GM12891 (cell line): ENCODE data around the gene TBL1X.

Experiments used
- PAX5 ChIP-seq: IDR thresholded peaks from 2 replicates; pipeline ENCODE4 v1.6.1; 2011; ENCODE audit warnings: low read length, moderate library complexity, mild to moderate bottlenecking; ENCODE audit not compliant: insufficient read depth, severe bottlenecking
- POLR2A ChIP-seq: IDR thresholded peaks from 2 replicates; pipeline ENCODE4 v1.6.1; 2011; ENCODE audit warnings: low read depth, low read length, control low read depth
- POLR2AphosphoS5 ChIP-seq: IDR thresholded peaks from 2 replicates; pipeline ENCODE4 v1.6.1; 2011; ENCODE audit warnings: low read depth, low read length, control low read depth
- POU2F2 ChIP-seq: IDR thresholded peaks from 2 replicates; pipeline ENCODE4 v1.6.1; 2011; ENCODE audit warnings: low read depth, mild to moderate bottlenecking, control low read depth, low read length, moderate library complexity
- SPI1 ChIP-seq: IDR thresholded peaks from 2 replicates; pipeline ENCODE4 v1.6.1; 2011; ENCODE audit warnings: low read depth, low read length, control low read depth
- TAF1 ChIP-seq: IDR thresholded peaks from 2 replicates; pipeline ENCODE4 v1.6.1; 2011; ENCODE audit warnings: low read depth, low read length, control low read depth

DNA sequence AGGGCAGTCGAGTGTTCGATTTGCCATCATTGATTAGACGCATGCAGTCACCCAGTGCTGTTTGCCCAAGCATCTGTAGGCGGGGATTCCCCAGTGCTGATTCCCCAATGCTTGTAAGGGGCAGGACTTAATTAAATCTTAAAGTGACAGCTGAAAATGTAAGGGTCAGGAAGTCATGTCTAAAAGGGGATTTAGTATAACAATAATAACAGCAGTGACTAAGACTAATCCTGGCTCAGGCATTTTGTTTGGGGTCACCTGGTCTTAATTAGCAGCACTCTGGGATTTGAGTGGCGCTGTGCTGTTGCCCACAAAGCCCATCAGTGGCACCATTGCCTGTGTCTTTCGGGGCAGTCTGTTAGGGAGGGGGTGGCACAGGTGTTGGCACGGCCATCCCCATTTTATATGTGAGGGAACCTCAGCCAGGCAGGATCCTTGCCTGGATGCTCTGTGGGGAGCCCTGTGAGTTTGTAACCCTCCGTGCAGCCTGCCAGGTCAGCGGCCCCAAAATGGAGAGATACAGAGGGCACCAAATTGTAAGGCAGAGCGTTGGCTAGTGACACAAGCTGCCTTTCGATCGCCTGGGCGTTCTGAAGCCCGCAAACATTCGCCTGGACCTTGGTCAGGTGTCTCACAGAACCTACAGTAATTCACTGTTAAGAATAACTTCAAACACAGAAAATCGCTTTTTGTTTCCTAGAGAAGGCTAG lies 146.7 kb downstream of the TBL1X start:
- no peak for TF ChIP-seq POU2F2
- no peak for TF ChIP-seq POLR2A
- TF ChIP-seq TAF1 = no peak
- TF ChIP-seq POLR2AphosphoS5 = no peak
- no peak for TF ChIP-seq SPI1
- TF ChIP-seq PAX5 = no peak
